Right lobe of liver (tissue), 4 donors: ENCODE results near the gene APLP2.

Experiments
- POLR2A ChIP-seq: fragments of 450-650 bp; IDR thresholded peaks from one replicate; pipeline ENCODE4 v1.6.1; 2017; ENCODE audit warnings: antibody characterized with exemption, mild to moderate bottlenecking
- TF ChIP-seq, protein P1 (sequence below), 4 donors: fragments of 200-600 bp in 3 of 4; fragments of 450-650 bp in 1 of 4; IDR thresholded peaks; one replicate each; pipeline versions ENCODE4 v1.5.1 to v1.8.0; 2016 to 2022; ENCODE audit warnings: antibody characterized with exemption in 4 of 4, mild to moderate bottlenecking in 2 of 4
- donor health status: DM: no; HTN: no; CAD: no.
- donor health status: DM: no; HTN: no; CAD: no.
- donor health status: DM: no; HTN: yes; CAD: no.

DNA sequence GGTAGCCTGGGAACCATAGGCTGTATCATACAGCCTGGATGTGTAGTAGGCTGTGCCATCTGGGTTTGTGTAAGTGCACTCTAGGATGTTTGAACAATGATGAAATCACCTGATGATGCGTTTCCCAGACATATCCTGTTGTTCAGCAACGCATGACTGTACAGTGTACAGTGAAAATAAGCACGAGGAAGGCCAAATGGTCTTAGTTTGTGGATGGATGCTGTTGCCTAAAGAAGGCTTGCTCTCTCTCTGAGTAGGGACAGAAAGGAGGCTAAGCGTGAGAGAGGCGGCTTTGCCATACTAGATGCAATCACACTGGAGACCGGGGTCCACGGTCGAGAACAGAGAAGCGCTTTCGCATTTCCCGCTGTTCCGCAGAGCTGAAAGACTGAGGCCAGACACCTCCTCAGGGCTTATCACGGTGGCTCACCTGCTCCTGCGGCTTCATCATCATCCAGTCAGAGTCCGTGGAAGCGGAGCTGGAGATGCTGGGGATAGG is 27.6 kb upstream of the APLP2 start:
- TF ChIP-seq, protein P1, sequence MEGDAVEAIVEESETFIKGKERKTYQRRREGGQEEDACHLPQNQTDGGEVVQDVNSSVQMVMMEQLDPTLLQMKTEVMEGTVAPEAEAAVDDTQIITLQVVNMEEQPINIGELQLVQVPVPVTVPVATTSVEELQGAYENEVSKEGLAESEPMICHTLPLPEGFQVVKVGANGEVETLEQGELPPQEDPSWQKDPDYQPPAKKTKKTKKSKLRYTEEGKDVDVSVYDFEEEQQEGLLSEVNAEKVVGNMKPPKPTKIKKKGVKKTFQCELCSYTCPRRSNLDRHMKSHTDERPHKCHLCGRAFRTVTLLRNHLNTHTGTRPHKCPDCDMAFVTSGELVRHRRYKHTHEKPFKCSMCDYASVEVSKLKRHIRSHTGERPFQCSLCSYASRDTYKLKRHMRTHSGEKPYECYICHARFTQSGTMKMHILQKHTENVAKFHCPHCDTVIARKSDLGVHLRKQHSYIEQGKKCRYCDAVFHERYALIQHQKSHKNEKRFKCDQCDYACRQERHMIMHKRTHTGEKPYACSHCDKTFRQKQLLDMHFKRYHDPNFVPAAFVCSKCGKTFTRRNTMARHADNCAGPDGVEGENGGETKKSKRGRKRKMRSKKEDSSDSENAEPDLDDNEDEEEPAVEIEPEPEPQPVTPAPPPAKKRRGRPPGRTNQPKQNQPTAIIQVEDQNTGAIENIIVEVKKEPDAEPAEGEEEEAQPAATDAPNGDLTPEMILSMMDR (IDR thresholded peaks at IDR 0.05): no peak
- TF ChIP-seq POLR2A: no peak
